SK-N-SH (cell line): ENCODE measurements around the gene TESK1. TPM values are rescaled to one million over a fixed set of nuclear protein-coding genes. Genes with fewer than 3 reads are reported as not detected.

ENCODE experiments used
- CTCF ChIA-PET: fragments of 300-600, 350-600 bp; formaldehyde crosslinking; extraction: SDS; loops from one replicate; lab custom pipeline; 2021; lab: Yijun Ruan, JAX
- POLR2A ChIA-PET: fragments of 350-600 bp; sonication (Branson Sonifier 250); formaldehyde crosslinking; extraction: SDS; loops from one replicate; lab custom pipeline; 2020; ENCODE audit warnings: antibody characterized with exemption, inconsistent platforms; lab: Yijun Ruan, JAX
- DNase-seq: peaks from one replicate; pipeline ENCODE4 v3.0.0; 2012
- H2AFZ ChIP-seq: fragments of 200-600 bp; sonication (generic); 2 replicates; pipeline ENCODE4 v1.8.1; 2016; ENCODE audit warnings: antibody characterized with exemption, mild to moderate bottlenecking, low read depth
- H3F3A ChIP-seq: fragments of 200-600 bp; sonication (generic); replicated peaks from 2 replicates; pipeline ENCODE3; 2016; ENCODE audit warnings: antibody characterized with exemption, mild to moderate bottlenecking; ENCODE audit not compliant: insufficient read depth
- H3K27ac ChIP-seq, 2 experiments: fragments of 200-500 bp in 1 of 2; fragments of 200-600 bp in 1 of 2; sonication (Bioruptor generic) in 1 of 2; sonication (generic), shearing (Covaris generic) in 1 of 2; 2 replicates each; pipeline versions ENCODE4 v1.5.1 to v1.6.1; 2014 to 2016; ENCODE audit warnings: low read depth in 2 of 2, inconsistent platforms in 1 of 2, low read length in 1 of 2, mild to moderate bottlenecking in 1 of 2, mixed read lengths in 1 of 2
- H3K27me3 ChIP-seq: fragments of 200-600 bp; sonication (generic), shearing (Covaris generic); 2 replicates; pipeline ENCODE4 v1.6.1; 2016; ENCODE audit warnings: mixed run types; ENCODE audit not compliant: insufficient read depth
- H3K36me3 ChIP-seq, 2 experiments: fragments of 200-500 bp in 1 of 2; fragments of 200-600 bp in 1 of 2; sonication (Bioruptor generic) in 1 of 2; sonication (generic) in 1 of 2; replicated peaks in 1 of 2; 2 replicates each; pipeline versions ENCODE3 to v1.5.1; 2014 to 2016; ENCODE audit warnings: low read length in 1 of 2, mild to moderate bottlenecking in 1 of 2; ENCODE audit not compliant: insufficient read depth in 2 of 2, control insufficient read depth in 1 of 2
- H3K4me1 ChIP-seq, 2 experiments: fragments of 200-500 bp in 1 of 2; fragments of 200-600 bp in 1 of 2; sonication (Bioruptor generic) in 1 of 2; sonication (generic), shearing (Covaris generic) in 1 of 2; 2 replicates each; pipeline versions ENCODE4 v1.5.1 to v1.6.1; 2014 to 2016; ENCODE audit warnings: low read depth in 1 of 2, low read length in 1 of 2, mixed run types in 1 of 2; ENCODE audit not compliant: insufficient read depth in 2 of 2, control insufficient read depth in 1 of 2
- H3K4me2 ChIP-seq: fragments of 200-600 bp; sonication (generic), shearing (Covaris generic); 2 replicates; pipeline ENCODE4 v1.6.1; 2017; ENCODE audit warnings: mixed run types
- H3K4me3 ChIP-seq, 2 experiments: fragments of 200-500 bp in 1 of 2; fragments of 200-600 bp in 1 of 2; sonication (Bioruptor generic) in 1 of 2; sonication (generic), shearing (Covaris generic) in 1 of 2; 2 replicates each; pipeline versions ENCODE4 v1.5.1 to v1.8.1; 2014 to 2016; ENCODE audit warnings: low read depth in 2 of 2, inconsistent platforms in 1 of 2, low read length in 1 of 2, mild to moderate bottlenecking in 1 of 2, mixed read lengths in 1 of 2, moderate library complexity in 1 of 2
- H3K79me2 ChIP-seq: fragments of 200-600 bp; sonication (generic); 2 replicates; pipeline ENCODE4 v1.8.1; 2017; ENCODE audit warnings: mild to moderate bottlenecking; ENCODE audit not compliant: insufficient read depth
- H3K9ac ChIP-seq: fragments of 200-600 bp; sonication (generic); 2 replicates; pipeline ENCODE4 v1.6.1; 2017; ENCODE audit warnings: mixed run types
- H3K9me2 ChIP-seq: fragments of 200-600 bp; sonication (generic); 2 replicates; pipeline ENCODE4 v1.6.1; 2017; ENCODE audit warnings: mixed run types
- H3K9me3 ChIP-seq: fragments of 200-600 bp; sonication (generic); 2 replicates; pipeline ENCODE4 v1.6.1; 2017; ENCODE audit warnings: mixed run types, mild to moderate bottlenecking, moderate library complexity
- H4K20me1 ChIP-seq: fragments of 200-600 bp; sonication (generic); 2 replicates; pipeline ENCODE4 v1.6.1; 2017; ENCODE audit warnings: mild to moderate bottlenecking, mixed run types; ENCODE audit not compliant: insufficient read depth
- CHD2 ChIP-seq: fragments of 150-350 bp; IDR thresholded peaks from 2 replicates; pipeline ENCODE4 v1.6.1; 2018; ENCODE audit warnings: low read length; ENCODE audit not compliant: partially characterized antibody
- ELF1 ChIP-seq: IDR thresholded peaks from 2 replicates; pipeline ENCODE4 v1.4.0; 2012
- EP300 ChIP-seq, 2 experiments: IDR thresholded peaks; 2 replicates each; pipeline versions ENCODE4 v1.4.0 to v1.6.1; 2012; ENCODE audit warnings: borderline replicate concordance in 1 of 2, low read depth in 1 of 2, low read length in 1 of 2
- EZH2phosphoT487 ChIP-seq: fragments of 200-600 bp; sonication (generic); IDR thresholded peaks from 2 replicates; pipeline ENCODE4 v1.6.1; 2017; ENCODE audit warnings: low read depth, mixed run types, mild to moderate bottlenecking, antibody characterized with exemption, moderate library complexity, borderline replicate concordance
- FOSL2 ChIP-seq: IDR thresholded peaks from 2 replicates; pipeline ENCODE4 v1.4.0; 2012; ENCODE audit warnings: low read depth, mild to moderate bottlenecking, moderate library complexity, borderline replicate concordance
- FOXM1 ChIP-seq: IDR thresholded peaks from 2 replicates; pipeline ENCODE4 v1.4.0; 2012; ENCODE audit warnings: low read depth, mild to moderate bottlenecking
- GABPA ChIP-seq: IDR thresholded peaks from 2 replicates; pipeline ENCODE4 v1.4.0; 2012; ENCODE audit warnings: low read depth, mild to moderate bottlenecking
- JUND ChIP-seq: IDR thresholded peaks from 2 replicates; pipeline ENCODE4 v1.4.0; 2012
- MEF2A ChIP-seq: IDR thresholded peaks from 2 replicates; pipeline ENCODE4 v1.4.0; 2012; ENCODE audit warnings: low read depth, borderline replicate concordance
- NFIC ChIP-seq: IDR thresholded peaks from 2 replicates; pipeline ENCODE4 v1.4.0; 2012; ENCODE audit warnings: borderline replicate concordance
- RAD21 ChIP-seq: IDR thresholded peaks from 2 replicates; pipeline ENCODE4 v1.6.1; 2012; ENCODE audit warnings: mild to moderate bottlenecking, low read length
- RCOR1 ChIP-seq: fragments of 150-350 bp; IDR thresholded peaks from 2 replicates; pipeline ENCODE4 v1.6.1; 2017; ENCODE audit warnings: antibody characterized with exemption, low read length
- RXRA ChIP-seq: IDR thresholded peaks from 2 replicates; pipeline ENCODE4 v1.4.0; 2012; ENCODE audit warnings: low read depth, mild to moderate bottlenecking, borderline replicate concordance
- SIN3A ChIP-seq: IDR thresholded peaks from 2 replicates; pipeline ENCODE4 v1.6.1; 2012; ENCODE audit warnings: low read depth, mild to moderate bottlenecking, low read length, moderate library complexity, borderline replicate concordance
- SMC3 ChIP-seq: IDR thresholded peaks from 2 replicates; pipeline ENCODE4 v1.6.1; 2012; ENCODE audit warnings: low read depth, low read length, improper control_type of control experiment
- TAF1 ChIP-seq: IDR thresholded peaks from 2 replicates; pipeline ENCODE4 v1.6.1; 2012; ENCODE audit warnings: low read depth, mild to moderate bottlenecking, low read length, moderate library complexity, borderline replicate concordance
- TEAD4 ChIP-seq: IDR thresholded peaks from 2 replicates; pipeline ENCODE4 v1.4.0; 2012; ENCODE audit warnings: mild to moderate bottlenecking, borderline replicate concordance; ENCODE audit not compliant: insufficient read depth
- WGBS: methylation state at CpG from one replicate; pipeline ENCODE4 v1.1.6; 2017; ENCODE audit warnings: low lambda C conversion rate; 5-methylcytosine and 5-hydroxymethylcytosine counted together
- polyA plus RNA-seq, 3 experiments: library from polyadenylated mRNA; depleted of rRNA; stranded (reverse); fragments of >200 nt; gene quantifications; 2 replicates each; pipeline ENCODE4 v1.2.3, GENCODE V29; 2012
- TF ChIP-seq, protein P1 (sequence below): fragments of 150-350 bp; IDR thresholded peaks from 2 replicates; pipeline ENCODE4 v1.6.1; 2017; ENCODE audit warnings: antibody characterized with exemption, low read length, low read depth, borderline replicate concordance
- TF ChIP-seq, protein P2 (sequence below): IDR thresholded peaks from 2 replicates; pipeline ENCODE4 v1.4.0; 2012; ENCODE audit warnings: low read depth
- TF ChIP-seq, protein P3 (sequence below): IDR thresholded peaks from 2 replicates; pipeline ENCODE4; 2012
- TF ChIP-seq, protein P4 (sequence below): IDR thresholded peaks from 2 replicates; pipeline ENCODE4 v1.4.0; 2012; ENCODE audit warnings: low read depth, borderline replicate concordance

Gene TESK1
- polyA plus RNA-seq, 1 of the 3 experiments (the other 2 are of a cell fraction), result 26.0 TPM

DNA sequence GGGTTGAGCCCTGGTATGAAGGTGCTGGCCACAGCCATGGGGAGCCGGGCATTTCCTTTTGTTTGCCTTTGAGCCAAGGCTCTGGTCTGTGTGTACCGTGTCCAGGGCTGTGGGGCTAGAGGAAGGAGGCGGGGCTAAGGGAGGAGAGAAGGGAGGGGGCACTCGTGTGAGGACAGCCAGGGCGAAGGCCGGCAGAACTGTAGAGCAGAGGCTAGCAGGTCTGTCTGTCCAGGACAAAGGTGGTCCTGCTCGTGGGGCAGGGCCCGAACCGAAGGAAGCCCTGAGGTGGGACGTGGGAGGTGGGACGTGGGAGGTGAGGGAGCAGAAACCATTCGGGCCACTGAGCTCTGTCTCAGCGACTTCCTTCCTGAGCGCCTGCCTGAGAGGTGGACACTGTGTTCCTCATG lies 41.3 kb upstream of the TESK1 start (continued):
- TF ChIP-seq, protein P1, sequence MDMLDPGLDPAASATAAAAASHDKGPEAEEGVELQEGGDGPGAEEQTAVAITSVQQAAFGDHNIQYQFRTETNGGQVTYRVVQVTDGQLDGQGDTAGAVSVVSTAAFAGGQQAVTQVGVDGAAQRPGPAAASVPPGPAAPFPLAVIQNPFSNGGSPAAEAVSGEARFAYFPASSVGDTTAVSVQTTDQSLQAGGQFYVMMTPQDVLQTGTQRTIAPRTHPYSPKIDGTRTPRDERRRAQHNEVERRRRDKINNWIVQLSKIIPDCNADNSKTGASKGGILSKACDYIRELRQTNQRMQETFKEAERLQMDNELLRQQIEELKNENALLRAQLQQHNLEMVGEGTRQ, result no peak
- TF ChIP-seq, protein P2, sequence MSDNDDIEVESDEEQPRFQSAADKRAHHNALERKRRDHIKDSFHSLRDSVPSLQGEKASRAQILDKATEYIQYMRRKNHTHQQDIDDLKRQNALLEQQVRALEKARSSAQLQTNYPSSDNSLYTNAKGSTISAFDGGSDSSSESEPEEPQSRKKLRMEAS, result no peak
- no peak for TF ChIP-seq RAD21

- Histone ChIP-seq H3K9ac (no peak overlapping the region), H3K79me2 (no peaks in the 10 kb centered on the region), H3K36me3 (peaks cover 0 to 14% of the 10 kb centered on the region in 2 experiments), H3K27ac (no peak overlapping the region), H3K27me3 (no peaks in the 10 kb centered on the region), H3K4me3 (no peak overlapping the region), H2AFZ (no peak overlapping the region), H3K9me2 (no peaks in the 10 kb centered on the region), H3F3A (peaks cover 3% of the 10 kb centered on the region), H4K20me1 (no peaks in the 10 kb centered on the region), H3K4me1 (peaks cover 0 to 3% of the 10 kb centered on the region in 2 experiments; a peak in 1 of 4 replicates), H3K4me2 (no peak overlapping the region), H3K9me3 (no peaks in the 10 kb centered on the region)
- ChIA-PET CTCF (interaction anchor here (1.0 to 1.9 kb wide), 2 partner anchors 11 to 75 kb away, joined by 3 to 12 read pairs; partner anchors contain the start of gene RUSC2), POLR2A (interaction anchor here (1.6 kb wide), 1 partner anchor 11 kb away, joined by 5 read pairs; no protein-coding TSS in a partner anchor)
- DNase-seq, result no peak
- 96% methylated on average over 4 of the region's 7 CpGs for WGBS
- no peak for TF ChIP-seq TEAD4
- no peak for TF ChIP-seq SIN3A
- no peak for TF ChIP-seq RCOR1
- TF ChIP-seq SMC3, result no peak
- TF ChIP-seq EZH2phosphoT487, result no peak
- no peak for TF ChIP-seq NFIC
- no peak for TF ChIP-seq CHD2
- TF ChIP-seq, protein P3, sequence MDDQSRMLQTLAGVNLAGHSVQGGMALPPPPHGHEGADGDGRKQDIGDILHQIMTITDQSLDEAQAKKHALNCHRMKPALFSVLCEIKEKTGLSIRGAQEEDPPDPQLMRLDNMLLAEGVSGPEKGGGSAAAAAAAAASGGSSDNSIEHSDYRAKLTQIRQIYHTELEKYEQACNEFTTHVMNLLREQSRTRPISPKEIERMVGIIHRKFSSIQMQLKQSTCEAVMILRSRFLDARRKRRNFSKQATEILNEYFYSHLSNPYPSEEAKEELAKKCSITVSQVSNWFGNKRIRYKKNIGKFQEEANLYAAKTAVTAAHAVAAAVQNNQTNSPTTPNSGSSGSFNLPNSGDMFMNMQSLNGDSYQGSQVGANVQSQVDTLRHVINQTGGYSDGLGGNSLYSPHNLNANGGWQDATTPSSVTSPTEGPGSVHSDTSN, result no peak
- no peak for TF ChIP-seq ELF1
- no peak for TF ChIP-seq GABPA
- TF ChIP-seq MEF2A, result no peak
- no peak for TF ChIP-seq EP300 (IDR thresholded peaks at IDR 0.05; ENCODE audit: borderline replicate concordance in 1 of 2, low read depth in 1 of 2, low read length in 1 of 2)
- TF ChIP-seq, protein P4, sequence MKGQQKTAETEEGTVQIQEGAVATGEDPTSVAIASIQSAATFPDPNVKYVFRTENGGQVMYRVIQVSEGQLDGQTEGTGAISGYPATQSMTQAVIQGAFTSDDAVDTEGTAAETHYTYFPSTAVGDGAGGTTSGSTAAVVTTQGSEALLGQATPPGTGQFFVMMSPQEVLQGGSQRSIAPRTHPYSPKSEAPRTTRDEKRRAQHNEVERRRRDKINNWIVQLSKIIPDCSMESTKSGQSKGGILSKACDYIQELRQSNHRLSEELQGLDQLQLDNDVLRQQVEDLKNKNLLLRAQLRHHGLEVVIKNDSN, result no peak
- TF ChIP-seq TAF1, result no peak
- no peak for TF ChIP-seq JUND
- no peak for TF ChIP-seq RAD21
- TF ChIP-seq RXRA, result no peak
- no peak for TF ChIP-seq FOXM1
- TF ChIP-seq FOSL2, result no peak
Measured at GRCh38 chr9:35564658-35565061, 40.4 kb upstream of the TESK1 start.
